Esophagus muscularis mucosa (tissue), 4 donors: ENCODE measurements around the gene ACSS1. TPM values are rescaled to one million over a fixed set of nuclear protein-coding genes. Genes with fewer than 3 reads are reported as not detected.

ENCODE experiments used
- DNase-seq: peaks from one replicate; pipeline ENCODE4 v3.0.0-alpha.2; 2017; ENCODE audit errors: extremely low spot score
- H3K27ac ChIP-seq, 4 donors: fragments of 200-600 bp; sonication (generic); replicated peaks in 1 of 4; 1 replicate in 3 of 4; 2 replicates in 1 of 4; pipeline ENCODE4 v1.5.1; 2016 to 2019; ENCODE audit warnings: mild to moderate bottlenecking in 1 of 4
- H3K27me3 ChIP-seq, 4 donors: fragments of 200-600 bp; sonication (generic); one replicate each; pipeline versions ENCODE4 v1.5.1 to v1.6.0; 2016 to 2019
- H3K36me3 ChIP-seq, 4 donors: fragments of 200-600 bp; sonication (generic); one replicate each; pipeline ENCODE4 v1.5.1; 2016 to 2019
- H3K4me1 ChIP-seq, 4 donors: fragments of 200-600 bp; sonication (generic); one replicate each; pipeline ENCODE4 v1.5.1; 2016 to 2019
- H3K4me3 ChIP-seq, 4 donors: fragments of 200-600 bp; sonication (generic); 1 replicate in 2 of 4; 2 replicates in 2 of 4; pipeline ENCODE4 v1.5.1; 2016 to 2019; ENCODE audit warnings: mild to moderate bottlenecking in 4 of 4, moderate library complexity in 1 of 4
- H3K9me3 ChIP-seq, 4 donors: fragments of 200-600 bp; sonication (generic); 1 replicate in 3 of 4; 2 replicates in 1 of 4; pipeline ENCODE4 v1.5.1; 2016 to 2019
- EP300 ChIP-seq: sonication (generic); formaldehyde crosslinking; IDR thresholded peaks from one replicate; pipeline ENCODE4 v1.6.1; 2017; ENCODE audit warnings: antibody characterized with exemption
- POLR2A ChIP-seq: fragments of 450-650 bp; IDR thresholded peaks from one replicate; pipeline ENCODE4 v1.6.1; 2017; ENCODE audit warnings: antibody characterized with exemption, moderate library complexity, mild to moderate bottlenecking, low read depth
- POLR2AphosphoS5 ChIP-seq, 2 donors: sonication (generic); formaldehyde crosslinking; IDR thresholded peaks; one replicate each; pipeline ENCODE4 v1.6.1; 2017; ENCODE audit warnings: antibody characterized with exemption in 2 of 2
- WGBS: methylation state at CpG from one replicate; pipeline ENCODE4 v1.1.5; 2018; 5-methylcytosine and 5-hydroxymethylcytosine counted together
- intact Hi-C: fragments of 100-400 bp; cut with DNase I; formaldehyde crosslinking; loops from one replicate; pipeline ENCODE4 v1.15.1; 2023
- total RNA-seq, 4 donors: library from RNA; depleted of rRNA; stranded (reverse); fragments of >200 nt; gene quantifications; one replicate each; pipeline versions ENCODE4 v1.1.0 to v1.2.1, GENCODE V29; 2016
- TF ChIP-seq, protein P1 (sequence below), 3 experiments: fragments of 200-600 bp in 2 of 3; fragments of 450-650 bp in 1 of 3; sonication (generic) in 2 of 3; IDR thresholded peaks; one replicate each; pipeline ENCODE4 v1.5.1; 2017 to 2019; ENCODE audit warnings: antibody characterized with exemption in 3 of 3, mild to moderate bottlenecking in 2 of 3, moderate library complexity in 1 of 3

ACSS1 gene
- total RNA-seq, 4 donors from 2014 or later: 36.6 to 154 (median 65.3) TPM

DNA sequence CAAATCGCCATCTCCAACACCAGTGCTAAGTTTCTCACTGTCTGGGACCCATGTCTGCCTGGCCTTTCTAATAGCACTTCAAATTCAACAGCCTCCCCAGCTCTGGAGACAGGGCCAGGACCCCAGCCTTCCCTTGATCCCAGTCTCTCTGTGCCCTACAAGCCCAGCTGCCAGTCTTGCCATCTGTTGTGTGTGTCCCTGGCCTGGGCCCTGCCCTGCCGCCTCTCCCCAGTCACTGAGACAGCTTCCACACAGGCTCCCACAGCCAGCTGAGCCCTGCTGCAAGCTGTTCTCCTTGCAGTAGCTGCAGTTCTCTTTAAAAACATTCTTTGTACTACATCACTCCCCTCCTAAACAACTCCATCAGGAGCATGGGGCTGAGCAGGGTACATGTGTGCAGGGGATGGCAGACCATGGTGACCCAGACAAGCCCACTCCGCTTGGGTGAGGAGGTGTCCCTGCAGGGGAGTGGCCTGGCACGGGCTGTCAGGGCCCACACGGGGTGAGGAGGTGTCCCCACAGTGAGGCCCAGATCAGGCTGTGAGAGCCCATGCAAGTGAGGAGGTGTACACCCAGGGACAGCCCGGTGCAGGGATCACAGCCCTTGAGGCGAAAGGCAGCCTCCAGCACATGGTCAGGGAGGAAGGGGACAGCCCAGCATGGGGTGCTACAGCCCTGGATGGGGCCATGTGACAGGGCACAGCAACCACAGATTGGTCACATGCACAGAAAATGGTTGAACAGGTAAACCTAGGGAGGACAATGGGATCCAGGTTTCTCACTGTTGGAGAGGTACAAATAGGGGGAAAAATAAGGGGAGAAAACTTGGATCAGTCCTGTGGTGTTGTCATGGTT is 92.6 kb downstream of the ACSS1 start:
- H3K36me3 ChIP-seq: peaks cover 68 to 100% (median 99%) of the 10 kb centered on the region in 4 donors
- intact Hi-C loops: no loop called here

DNA sequence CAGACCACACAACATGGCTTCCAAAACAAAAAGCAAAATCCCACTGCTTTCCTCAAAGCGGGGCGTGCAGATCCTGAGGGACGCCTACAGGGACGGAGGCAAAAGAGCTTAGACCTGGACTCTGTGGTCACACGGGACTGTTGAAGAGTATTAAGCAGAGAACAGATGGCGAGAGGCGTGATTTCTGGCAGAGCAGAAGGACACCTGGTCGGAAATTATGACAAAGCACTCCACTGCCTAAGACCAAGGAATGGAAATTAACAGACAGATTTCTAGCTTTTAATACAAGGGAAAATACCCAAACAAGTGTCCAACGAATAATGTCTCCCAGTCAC is 93.5 kb downstream of the ACSS1 start:
- H3K9me3 ChIP-seq: no peaks in the 10 kb centered on the region
- H3K4me3 ChIP-seq: no peak overlapping the region
- intact Hi-C loops: no loop called here
- no peaks in the 10 kb centered on the region for H3K27me3 ChIP-seq
- no peak overlapping the region for H3K27ac ChIP-seq
- peaks cover 67 to 100% (median 99%) of the 10 kb centered on the region in 4 donors for H3K36me3 ChIP-seq
- DNase-seq: no peak
- TF ChIP-seq, protein P1, sequence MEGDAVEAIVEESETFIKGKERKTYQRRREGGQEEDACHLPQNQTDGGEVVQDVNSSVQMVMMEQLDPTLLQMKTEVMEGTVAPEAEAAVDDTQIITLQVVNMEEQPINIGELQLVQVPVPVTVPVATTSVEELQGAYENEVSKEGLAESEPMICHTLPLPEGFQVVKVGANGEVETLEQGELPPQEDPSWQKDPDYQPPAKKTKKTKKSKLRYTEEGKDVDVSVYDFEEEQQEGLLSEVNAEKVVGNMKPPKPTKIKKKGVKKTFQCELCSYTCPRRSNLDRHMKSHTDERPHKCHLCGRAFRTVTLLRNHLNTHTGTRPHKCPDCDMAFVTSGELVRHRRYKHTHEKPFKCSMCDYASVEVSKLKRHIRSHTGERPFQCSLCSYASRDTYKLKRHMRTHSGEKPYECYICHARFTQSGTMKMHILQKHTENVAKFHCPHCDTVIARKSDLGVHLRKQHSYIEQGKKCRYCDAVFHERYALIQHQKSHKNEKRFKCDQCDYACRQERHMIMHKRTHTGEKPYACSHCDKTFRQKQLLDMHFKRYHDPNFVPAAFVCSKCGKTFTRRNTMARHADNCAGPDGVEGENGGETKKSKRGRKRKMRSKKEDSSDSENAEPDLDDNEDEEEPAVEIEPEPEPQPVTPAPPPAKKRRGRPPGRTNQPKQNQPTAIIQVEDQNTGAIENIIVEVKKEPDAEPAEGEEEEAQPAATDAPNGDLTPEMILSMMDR (IDR thresholded peaks at IDR 0.05): no peak
- TF ChIP-seq POLR2A (no peak), POLR2AphosphoS5 (IDR thresholded peaks at IDR 0.05) (no peak), EP300 (no peak)
- no peaks in the 10 kb centered on the region for H3K4me1 ChIP-seq
- 70% methylated on average over 9 of the region's 9 CpGs for WGBS

More for the DNA sequence above, 92.6 kb downstream of the ACSS1 start:
- 93% methylated on average over 6 of the region's 7 CpGs for WGBS
- H3K27ac ChIP-seq: no peak overlapping the region
- no peaks in the 10 kb centered on the region for H3K9me3 ChIP-seq
- no peak for DNase-seq
- H3K4me3 ChIP-seq: no peak overlapping the region
- H3K27me3 ChIP-seq: no peaks in the 10 kb centered on the region
- H3K4me1 ChIP-seq: no peaks in the 10 kb centered on the region
- TF ChIP-seq POLR2A (no peak), EP300 (no peak), POLR2AphosphoS5 (IDR thresholded peaks at IDR 0.05) (no peak)
- TF ChIP-seq, protein P1 (IDR thresholded peaks at IDR 0.05): no peak

DNA sequence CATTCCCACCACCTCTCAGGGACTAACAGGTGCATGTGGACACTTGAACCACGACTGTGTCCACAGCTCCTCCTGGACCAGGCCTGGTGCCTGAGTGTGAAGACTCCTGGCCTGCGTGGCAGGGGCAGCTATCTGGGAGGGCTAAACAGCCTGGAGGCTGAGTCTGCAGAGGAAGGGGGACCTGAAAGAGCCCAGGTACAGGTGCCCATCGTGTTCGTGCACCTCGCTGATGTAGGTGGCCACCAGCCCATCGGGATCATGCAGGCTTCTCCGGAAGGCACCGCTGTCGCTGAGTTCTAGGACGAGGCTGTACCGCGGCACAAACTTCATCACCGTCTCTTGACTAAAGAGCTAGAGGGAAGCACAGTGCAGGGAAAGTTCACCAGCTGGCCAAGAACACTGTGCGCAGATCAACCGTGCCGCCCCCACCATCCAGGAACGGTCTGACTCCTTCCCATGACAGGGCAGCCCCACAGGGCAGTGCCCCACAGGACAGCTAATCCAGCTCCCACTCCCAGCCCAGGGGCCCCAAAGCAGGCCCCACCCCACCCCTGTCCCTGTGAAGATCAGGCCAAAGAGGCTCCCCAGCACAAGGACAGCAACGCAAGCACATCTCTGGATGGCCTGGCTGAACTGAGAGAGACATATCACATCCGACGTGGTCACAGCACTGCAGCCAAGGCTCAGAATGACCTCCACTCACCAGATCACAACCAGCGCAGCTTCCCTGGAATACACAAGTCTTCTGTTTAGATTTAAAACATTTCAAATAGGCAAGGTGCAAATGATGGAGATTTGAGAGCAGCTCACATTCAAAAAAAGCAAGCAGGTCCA is 94.0 kb downstream of the ACSS1 start:
- Histone ChIP-seq H3K4me1 (no peaks in the 10 kb centered on the region), H3K27me3 (no peaks in the 10 kb centered on the region), H3K9me3 (no peaks in the 10 kb centered on the region), H3K27ac (no peak overlapping the region), H3K4me3 (no peak overlapping the region), H3K36me3 (peaks cover 61 to 100% (median 99%) of the 10 kb centered on the region in 4 donors)
- DNase-seq: no peak
- 95% methylated on average over 18 of the region's 21 CpGs for whole genome bisulfite sequencing
- intact Hi-C loops: no loop called here
- TF ChIP-seq, protein P1 (IDR thresholded peaks at IDR 0.05): no peak
- TF ChIP-seq EP300: no peak

DNA sequence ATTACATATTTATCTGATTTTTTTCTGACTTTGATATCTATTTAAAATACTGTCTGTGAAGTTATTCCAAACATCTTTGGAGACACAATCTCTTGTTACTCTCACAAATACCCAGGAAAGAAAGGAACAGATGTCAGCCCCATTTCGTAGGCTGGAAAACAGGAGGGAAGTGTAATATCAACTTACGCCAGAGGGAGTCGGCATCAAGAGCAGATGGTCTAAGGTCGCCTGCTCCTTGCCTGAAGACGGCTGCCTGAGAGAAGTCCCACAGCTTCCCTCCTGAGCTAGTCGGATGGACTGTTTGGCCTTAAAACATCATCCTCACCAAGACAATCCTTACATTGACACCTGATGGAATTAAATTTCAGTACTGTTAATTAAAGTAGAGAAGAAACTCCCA is 95.4 kb downstream of the ACSS1 start:
- H3K9me3 ChIP-seq: no peaks in the 10 kb centered on the region
- TF ChIP-seq POLR2AphosphoS5 (IDR thresholded peaks at IDR 0.05) (no peak), POLR2A (no peak), EP300 (no peak)
- TF ChIP-seq, protein P1 (IDR thresholded peaks at IDR 0.05): no peak
- DNase-seq: no peak
- WGBS: 91% methylated on average over 6 of the region's 6 CpGs
- no peak overlapping the region for H3K4me3 ChIP-seq
- H3K4me1 ChIP-seq: no peaks in the 10 kb centered on the region
- no peak overlapping the region for H3K27ac ChIP-seq
- H3K27me3 ChIP-seq: no peaks in the 10 kb centered on the region
- intact Hi-C loops: no loop called here
- H3K36me3 ChIP-seq: peaks cover 49 to 100% (median 99%) of the 10 kb centered on the region in 4 donors
